CD4-positive, alpha-beta T cell treated with Interleukin-6 for 4 hours (primary cell): ENCODE results near the gene KCNMB2.

Experiments used
- DNase-seq: peaks from one replicate; pipeline ENCODE4 v3.0.0-alpha.2; 2020; ENCODE audit warnings: mixed read lengths

The KCNMB2 gene

GRCh38 chr3:178583963-178584575 is 47.8 kb downstream of the KCNMB2 start:
- no peak for DNase-seq

DNA sequence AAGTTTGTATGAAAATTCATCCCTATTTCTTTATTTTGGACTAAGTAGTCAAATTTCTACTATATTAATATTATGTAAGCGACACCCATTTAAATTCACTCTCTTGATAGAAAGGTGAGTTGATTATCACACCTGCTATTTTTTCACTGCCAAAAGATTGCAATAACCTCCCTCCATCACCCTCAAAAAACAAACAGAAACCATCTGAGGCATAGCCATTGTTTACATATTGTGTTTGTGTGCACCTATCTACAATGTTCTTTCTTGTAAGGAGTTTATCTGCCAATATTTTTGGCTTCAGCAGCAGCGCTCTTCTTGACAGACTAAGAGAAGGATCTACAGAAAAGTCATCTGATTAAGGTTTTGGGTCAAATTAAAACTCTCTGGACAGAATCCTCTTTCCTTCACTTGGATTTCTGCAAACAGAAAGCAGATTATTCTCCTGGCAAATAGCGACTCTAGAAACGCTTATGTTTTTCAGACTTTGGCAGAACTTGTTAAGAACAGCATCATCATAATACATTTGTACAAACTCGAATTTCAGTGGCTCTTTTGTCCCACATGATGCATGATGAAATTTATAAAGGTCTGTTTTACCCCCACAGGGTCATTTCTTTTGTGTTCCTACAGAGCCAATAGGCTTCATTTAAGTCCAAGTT is 48.6 kb downstream of the KCNMB2 start:
- DNase-seq = no peak

- no peak for DNase-seq
These were observed 49.2 kb downstream of the KCNMB2 start for GRCh38 chr3:178585454-178585853.

GRCh38 chr3:178586076-178586475 is 49.8 kb downstream of the KCNMB2 start:
- no peak for DNase-seq

GRCh38 chr3:178588628-178589027 is 52.4 kb downstream of the KCNMB2 start:
- DNase-seq = no peak

GRCh38 chr3:178593786-178594185 is 57.5 kb downstream of the KCNMB2 start:
- no peak for DNase-seq

DNA sequence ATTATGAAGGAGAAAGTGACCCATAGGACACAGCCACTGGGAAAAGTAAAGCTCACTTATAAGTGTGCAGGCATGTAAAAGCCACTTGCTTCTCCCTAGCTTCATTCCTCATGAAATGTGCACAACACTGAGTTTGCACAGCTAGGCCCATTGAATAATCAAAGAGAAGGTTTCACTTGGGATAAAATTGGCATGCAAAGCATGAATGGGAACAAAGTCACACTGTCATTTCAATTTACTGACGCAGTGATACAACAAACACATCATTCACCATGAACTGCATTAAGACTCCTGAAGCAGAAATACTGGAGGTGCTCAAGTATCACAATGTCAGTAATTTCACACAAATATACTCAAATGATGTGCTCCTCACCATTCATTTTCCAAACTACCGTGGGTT is 61.1 kb downstream of the KCNMB2 start:
- no peak for DNase-seq

DNA sequence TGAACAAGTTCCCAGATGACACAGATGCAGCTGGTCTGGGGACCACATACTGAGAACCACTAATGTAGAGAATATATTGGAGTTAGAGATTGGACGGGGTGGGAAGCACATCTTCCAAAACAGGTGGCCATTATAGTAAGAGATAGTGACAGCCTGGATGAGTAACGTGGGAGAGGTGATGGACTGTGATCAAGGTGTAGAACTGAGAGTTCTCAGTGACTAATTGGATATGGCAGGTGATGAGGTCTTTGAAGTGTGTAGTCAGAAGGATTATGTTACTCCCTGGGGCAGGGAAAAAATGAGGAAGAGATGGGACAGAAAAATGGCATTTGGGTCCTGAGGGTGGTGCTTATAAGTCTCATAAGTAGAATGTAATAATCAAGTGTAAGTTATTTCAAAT is 66.6 kb downstream of the KCNMB2 start:
- DNase-seq = no peak

GRCh38 chr3:178603735-178604134 is 67.5 kb downstream of the KCNMB2 start:
- DNase-seq = no peak

GRCh38 chr3:178618197-178618596 is 82.0 kb downstream of the KCNMB2 start:
- no peak for DNase-seq

- DNase-seq = no peak
These were observed 82.7 kb downstream of the KCNMB2 start for GRCh38 chr3:178618896-178619295.

- no peak for DNase-seq
These were observed 87.5 kb downstream of the KCNMB2 start for GRCh38 chr3:178623666-178624255.

GRCh38 chr3:178624276-178624675 is 88.0 kb downstream of the KCNMB2 start:
- no peak for DNase-seq

DNA sequence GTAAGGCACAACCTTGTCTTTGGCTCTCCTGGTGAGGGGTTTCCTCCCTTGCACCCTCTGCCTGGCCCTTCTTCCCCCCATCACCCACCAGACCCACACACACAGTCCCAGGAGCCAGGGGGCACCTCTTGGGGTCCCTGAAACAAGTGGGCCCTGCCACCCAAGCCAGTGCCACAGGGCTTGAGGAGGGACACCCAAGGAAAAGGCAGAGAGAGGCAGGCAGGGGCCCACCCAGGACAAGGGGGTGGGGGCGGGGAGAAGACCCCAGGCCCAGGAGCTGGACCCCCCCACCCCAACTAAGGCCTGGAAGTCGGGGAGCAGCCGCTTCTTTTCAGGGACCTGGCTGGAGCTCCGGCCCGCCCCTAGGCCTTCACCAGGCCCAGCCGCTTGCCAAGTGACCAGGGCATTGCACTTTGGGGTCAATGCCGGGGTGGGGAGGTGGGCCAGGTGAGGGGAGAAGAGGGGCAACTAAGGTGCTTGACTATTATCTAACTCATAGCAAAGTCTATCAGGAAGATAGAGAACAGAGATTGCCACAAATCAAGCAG is 88.9 kb downstream of the KCNMB2 start:
- DNase-seq = no peak

DNA sequence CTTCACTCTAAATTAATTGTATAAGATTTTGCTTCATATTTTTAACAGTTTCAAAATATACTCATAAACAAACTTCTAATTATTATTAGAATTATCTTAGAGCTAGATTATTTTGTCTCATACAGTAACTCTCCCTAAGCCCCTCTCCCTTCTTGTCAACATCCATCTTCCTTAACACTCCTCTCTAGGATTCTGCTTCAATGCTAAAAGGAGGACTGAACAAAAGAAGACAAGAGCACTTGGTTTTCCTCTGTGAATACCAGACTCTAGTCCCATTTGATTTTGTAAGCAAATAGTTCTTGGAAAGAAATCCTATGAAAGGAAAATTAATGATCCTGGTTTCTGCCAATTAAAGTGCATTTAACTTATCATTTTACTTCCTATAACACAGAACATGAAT is 91.8 kb downstream of the KCNMB2 start:
- no peak for DNase-seq

GRCh38 chr3:178629430-178630178 is 93.4 kb downstream of the KCNMB2 start:
- DNase-seq = no peak

DNA sequence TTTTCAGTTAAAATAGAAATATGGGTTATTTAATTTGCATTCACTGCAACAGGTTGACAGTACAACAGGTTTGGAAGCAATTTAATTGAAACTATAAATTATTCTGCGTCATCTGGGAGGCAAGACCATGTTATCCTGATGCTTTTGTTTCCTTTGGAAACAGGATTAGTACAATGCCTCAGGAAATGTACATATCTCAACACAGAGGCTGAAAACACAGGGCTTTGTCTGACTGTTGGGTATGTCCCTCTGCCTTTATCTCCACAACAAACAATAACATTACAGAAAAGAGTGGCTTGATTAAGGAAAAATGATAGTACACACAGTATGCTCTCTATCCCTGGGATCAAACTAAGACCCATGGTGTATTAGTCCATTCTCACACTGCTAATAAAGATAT is 95.7 kb downstream of the KCNMB2 start:
- DNase-seq = no peak

- DNase-seq = no peak
These were observed 98.7 kb downstream of the KCNMB2 start for GRCh38 chr3:178634975-178635374.

GRCh38 chr3:178637802-178638201 is 101.6 kb downstream of the KCNMB2 start:
- no peak for DNase-seq

DNA sequence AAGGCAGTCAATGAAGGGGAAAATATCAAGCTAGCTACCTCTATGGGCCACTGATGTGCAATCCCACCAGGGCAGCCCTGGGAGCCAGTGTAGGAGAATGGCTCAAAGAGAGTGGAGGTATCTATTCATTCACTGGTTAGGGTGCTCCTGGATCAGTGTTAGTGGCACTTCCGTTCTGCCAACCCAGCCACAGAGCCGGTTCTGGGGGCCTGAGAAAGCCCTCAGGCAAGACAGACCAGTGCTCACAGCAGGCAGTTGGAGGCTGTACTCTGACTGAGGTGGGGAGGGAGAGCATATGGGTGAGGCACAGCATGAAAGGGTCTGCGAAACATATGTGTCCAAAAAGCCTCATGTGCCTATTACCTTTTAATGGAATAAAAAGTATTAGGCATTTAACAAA is 109.3 kb downstream of the KCNMB2 start:
- no peak for DNase-seq

GRCh38 chr3:178646186-178646862 is 110.1 kb downstream of the KCNMB2 start:
- DNase-seq = no peak

DNA sequence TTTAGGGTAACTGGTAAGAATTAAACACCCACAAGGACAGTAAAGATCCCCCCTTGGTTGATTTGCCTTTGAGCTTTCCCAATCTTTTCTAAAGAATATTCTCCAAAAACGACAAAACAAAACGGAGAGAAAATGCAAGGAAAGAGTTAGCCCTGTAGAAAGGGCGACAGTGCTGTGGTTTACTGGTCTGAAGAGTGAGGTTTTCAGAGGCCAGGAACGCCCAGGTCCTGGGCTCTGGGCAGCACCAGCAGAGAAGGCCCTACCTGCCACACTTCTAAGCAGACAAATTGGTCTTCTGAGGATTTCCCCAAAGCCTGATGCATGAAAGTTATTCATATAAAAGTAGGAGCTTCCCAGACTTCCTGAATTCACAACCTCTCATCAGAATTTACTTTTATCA is 119.3 kb downstream of the KCNMB2 start:
- DNase-seq = no peak
